GM13977 (cell line): ENCODE data around the gene CHTF8.
"Not testable (repeated sequence)": the region's sequence is repeated elsewhere in the genome, so short reads cannot be mapped to it uniquely, and the experiment has no call there.

Experiments used
- DNase-seq: peaks from one replicate; pipeline ENCODE4 v3.0.0; 2012; ENCODE audit warnings: low spot score
- in situ Hi-C: fragments of 300-500 bp; cut with MboI; formaldehyde crosslinking; loops from one replicate; pipeline ENCODE4 v1.12.0; 2022; ENCODE audit warnings: low sequenced_read_pairs, low pct_unique_long_range_greater_than_20kb, mixed read lengths, inconsistent platforms; ENCODE audit not compliant: unreplicated experiment
- TF ChIP-seq, protein P1 (sequence below): IDR thresholded peaks from 2 replicates; pipeline ENCODE4 v1.5.1; 2012; ENCODE audit warnings: mild to moderate bottlenecking, control low read depth; ENCODE audit not compliant: insufficient read depth; ENCODE audit errors: extremely low read depth, missing control alignments

CHTF8 gene

GRCh38 chr16:69138608-69139007 is 6.2 kb upstream of the CHTF8 start:
- TF ChIP-seq, protein P1, sequence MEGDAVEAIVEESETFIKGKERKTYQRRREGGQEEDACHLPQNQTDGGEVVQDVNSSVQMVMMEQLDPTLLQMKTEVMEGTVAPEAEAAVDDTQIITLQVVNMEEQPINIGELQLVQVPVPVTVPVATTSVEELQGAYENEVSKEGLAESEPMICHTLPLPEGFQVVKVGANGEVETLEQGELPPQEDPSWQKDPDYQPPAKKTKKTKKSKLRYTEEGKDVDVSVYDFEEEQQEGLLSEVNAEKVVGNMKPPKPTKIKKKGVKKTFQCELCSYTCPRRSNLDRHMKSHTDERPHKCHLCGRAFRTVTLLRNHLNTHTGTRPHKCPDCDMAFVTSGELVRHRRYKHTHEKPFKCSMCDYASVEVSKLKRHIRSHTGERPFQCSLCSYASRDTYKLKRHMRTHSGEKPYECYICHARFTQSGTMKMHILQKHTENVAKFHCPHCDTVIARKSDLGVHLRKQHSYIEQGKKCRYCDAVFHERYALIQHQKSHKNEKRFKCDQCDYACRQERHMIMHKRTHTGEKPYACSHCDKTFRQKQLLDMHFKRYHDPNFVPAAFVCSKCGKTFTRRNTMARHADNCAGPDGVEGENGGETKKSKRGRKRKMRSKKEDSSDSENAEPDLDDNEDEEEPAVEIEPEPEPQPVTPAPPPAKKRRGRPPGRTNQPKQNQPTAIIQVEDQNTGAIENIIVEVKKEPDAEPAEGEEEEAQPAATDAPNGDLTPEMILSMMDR = no peak
- no peak for DNase-seq
- in situ Hi-C loops = loop anchor here (25.0 kb wide), 1 partner anchor 601 kb away; the partner anchor contains the start of gene ZFP90

- TF ChIP-seq, protein P1 = no peak
- no peak for DNase-seq
- in situ Hi-C loops = loop anchor here (25.0 kb wide), 1 partner anchor 596 kb away; the partner anchor contains the start of gene ZFP90
Measured at GRCh38 chr16:69133373-69133954, 1.1 kb upstream of the CHTF8 start.

- TF ChIP-seq, protein P1 = no peak
- peak; percentile 95 for DNase-seq
- in situ Hi-C loops = loop anchor here (25.0 kb wide), 1 partner anchor 595 kb away; the partner anchor contains the start of gene ZFP90
Measured at GRCh38 chr16:69131839-69132423, 457 bp downstream of the CHTF8 start.

DNA sequence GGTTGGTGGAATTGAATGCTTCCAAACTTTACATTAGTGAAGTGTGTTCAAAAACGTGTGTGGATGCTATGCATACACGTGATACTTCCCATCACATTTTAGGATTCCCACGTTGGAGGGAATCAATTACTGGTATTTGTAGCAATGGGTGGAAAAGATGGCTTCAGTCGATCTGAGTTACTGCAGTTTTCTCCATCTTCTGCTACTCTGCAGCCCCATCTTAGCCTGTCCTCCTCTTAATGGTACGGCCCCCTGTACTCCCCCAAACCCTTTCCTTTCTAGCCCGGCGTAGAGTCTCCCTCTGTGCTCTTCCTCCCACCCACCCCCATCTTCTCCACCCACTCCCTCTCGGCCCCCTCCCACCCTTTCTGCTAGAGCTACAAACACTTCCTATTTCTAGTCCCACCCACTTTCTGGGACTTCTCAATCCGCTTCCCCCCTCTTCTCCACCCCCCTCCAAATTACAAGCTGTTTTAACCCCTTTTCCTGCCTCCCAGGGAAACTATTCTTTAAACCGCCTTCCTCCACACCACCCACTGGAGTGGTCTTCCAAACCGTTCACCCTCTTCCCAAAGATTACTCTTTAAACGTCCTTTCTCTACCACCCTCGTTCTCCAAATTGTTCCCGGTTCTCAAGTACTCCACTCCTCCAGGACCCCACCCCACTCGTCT is 1.1 kb downstream of the CHTF8 start:
- in situ Hi-C loops = loop anchor here (25.0 kb wide), 1 partner anchor 594 kb away; the partner anchor contains the start of gene ZFP90

GRCh38 chr16:69130461-69130860 is 1.9 kb downstream of the CHTF8 start:
- TF ChIP-seq, protein P1 = no peak
- in situ Hi-C loops = loop anchor here (25.0 kb wide), 1 partner anchor 593 kb away; the partner anchor contains the start of gene ZFP90
- DNase-seq = no peak

More for the DNA sequence above, 1.1 kb downstream of the CHTF8 start:
- DNase-seq = peak; percentile 57
- TF ChIP-seq, protein P1 = no peak

- in situ Hi-C loops = loop anchor here (10.0 to 25.0 kb wide), 2 partner anchors 233 to 591 kb away; partner anchors contain the start of gene ZFP90
- TF ChIP-seq, protein P1 = no peak
- DNase-seq = no peak
Measured at GRCh38 chr16:69127966-69128510, 4.3 kb downstream of the CHTF8 start.

GRCh38 chr16:69126801-69127200 is 5.6 kb downstream of the CHTF8 start:
- not testable (repeated sequence) for DNase-seq
- in situ Hi-C loops = loop anchor here (10.0 to 25.0 kb wide), 2 partner anchors 232 to 590 kb away; partner anchors contain the start of gene ZFP90
